ENCODE results near the gene EYA2.
"Not testable (repeated sequence)": the region's sequence is repeated elsewhere in the genome, so short reads cannot be mapped to it uniquely, and the experiment has no call there.

Gene EYA2, protein sequence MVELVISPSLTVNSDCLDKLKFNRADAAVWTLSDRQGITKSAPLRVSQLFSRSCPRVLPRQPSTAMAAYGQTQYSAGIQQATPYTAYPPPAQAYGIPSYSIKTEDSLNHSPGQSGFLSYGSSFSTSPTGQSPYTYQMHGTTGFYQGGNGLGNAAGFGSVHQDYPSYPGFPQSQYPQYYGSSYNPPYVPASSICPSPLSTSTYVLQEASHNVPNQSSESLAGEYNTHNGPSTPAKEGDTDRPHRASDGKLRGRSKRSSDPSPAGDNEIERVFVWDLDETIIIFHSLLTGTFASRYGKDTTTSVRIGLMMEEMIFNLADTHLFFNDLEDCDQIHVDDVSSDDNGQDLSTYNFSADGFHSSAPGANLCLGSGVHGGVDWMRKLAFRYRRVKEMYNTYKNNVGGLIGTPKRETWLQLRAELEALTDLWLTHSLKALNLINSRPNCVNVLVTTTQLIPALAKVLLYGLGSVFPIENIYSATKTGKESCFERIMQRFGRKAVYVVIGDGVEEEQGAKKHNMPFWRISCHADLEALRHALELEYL

DNA sequence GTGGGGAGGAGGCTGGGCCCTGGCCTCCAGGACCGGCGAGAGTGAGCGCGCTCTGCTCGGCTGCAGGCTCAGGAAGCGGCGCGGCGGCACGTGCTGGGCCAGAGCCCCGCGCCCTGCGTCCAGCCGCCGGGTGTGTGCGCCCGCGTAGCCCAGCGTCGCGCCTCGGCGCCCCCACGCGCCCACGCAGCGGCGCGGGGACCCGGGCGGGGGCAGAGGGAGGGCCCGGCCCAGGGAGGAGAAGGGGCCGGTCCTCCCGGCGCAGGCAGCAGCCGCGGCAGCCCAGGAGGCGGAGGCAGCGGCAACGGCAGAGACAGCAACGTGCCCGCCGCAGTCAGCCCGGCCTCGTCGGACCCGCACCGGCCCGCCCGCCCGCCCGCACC, at the start of gene EYA2:
Gene EYA2, plus strand, starts transcription at position 265 of the 380 bp plus-strand sequence. CDS start 95,168 bp downstream, outside the sequence.
- peak; percentile 68 for DNase-seq

DNA sequence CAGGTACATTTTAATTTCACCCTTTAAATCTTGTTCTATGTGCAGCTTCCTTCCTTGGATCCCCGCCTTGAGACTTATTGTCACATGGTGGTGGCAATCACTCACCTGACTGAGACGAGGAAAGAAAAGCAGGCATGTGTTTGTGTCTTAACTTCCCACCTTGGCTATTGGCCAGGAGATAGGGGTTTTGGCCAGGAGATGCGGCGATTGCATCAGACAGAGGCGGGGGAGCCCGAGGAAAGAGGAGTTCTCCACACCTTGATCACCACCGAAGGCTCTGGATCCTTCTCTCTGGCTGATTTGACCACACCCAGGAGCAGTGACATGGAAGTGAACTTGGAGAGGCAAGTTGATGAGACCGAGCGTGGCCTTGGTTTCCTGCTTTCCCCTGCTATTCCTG, 49.7 kb upstream of the EYA2 start:
- DNase-seq, result no peak

DNA sequence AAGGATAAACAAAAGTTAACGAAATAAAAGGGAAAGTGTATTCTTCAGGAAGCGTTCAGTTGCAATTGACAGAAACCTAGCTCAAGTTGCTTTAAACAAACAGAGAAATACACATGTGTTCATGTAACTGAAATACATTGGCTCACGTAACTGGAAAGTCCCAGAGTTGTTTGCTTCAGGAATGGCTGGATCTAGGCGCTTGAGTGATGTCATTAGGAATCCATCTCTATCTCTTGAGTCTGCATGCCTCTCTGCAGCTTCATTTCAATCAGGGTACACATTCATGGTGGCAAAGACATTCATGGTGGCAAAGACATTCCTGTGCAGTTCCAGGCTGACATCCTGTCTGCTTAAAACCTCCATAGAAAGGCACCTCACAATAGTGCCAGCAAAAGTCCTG, 45.4 kb upstream of the EYA2 start:
- no peak for DNase-seq

DNA sequence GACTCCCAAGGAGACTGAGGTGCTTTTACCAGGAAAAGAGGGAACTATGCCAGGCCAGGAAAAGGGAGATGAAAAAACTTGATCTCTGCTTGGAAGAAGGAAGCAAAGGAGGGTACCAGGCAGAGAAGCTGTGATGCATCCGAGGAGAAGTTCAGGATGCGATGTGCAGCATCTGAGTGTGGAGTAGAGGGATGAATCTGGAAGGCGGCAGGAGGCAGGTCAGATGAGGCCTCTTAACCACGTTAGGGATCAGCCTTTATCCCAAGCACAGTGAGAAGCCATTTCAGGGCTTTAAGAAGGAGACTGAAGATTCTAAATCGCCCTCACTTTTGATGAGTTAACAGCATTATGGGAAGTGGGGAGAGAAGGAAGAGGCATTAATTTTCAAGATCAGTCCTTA, 44.9 kb upstream of the EYA2 start:
- no peak for DNase-seq

DNA sequence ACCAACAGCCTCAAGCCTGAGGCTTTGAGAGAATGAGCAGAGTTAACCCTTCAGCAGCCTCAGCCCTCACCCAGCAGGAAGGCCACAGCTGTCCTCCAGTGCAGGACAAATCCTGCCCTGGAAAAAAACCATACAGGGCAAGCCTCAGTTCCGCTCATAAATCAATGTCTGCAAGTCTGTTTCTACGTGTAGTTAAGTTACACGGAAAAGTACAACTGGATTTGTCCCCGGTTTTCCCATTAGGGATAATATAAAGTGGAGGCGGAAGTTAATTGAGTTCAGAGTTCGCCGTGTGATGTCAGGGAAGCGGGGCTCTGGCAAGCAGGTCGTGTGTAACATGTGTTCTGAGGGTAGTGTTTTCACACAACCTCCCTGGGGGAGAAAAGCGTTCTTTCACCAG, 44.2 kb upstream of the EYA2 start:
- DNase-seq, result no peak

GRCh38 chr20:46850896-46851295, 43.7 kb upstream of the EYA2 start:
- DNase-seq, result no peak

DNA sequence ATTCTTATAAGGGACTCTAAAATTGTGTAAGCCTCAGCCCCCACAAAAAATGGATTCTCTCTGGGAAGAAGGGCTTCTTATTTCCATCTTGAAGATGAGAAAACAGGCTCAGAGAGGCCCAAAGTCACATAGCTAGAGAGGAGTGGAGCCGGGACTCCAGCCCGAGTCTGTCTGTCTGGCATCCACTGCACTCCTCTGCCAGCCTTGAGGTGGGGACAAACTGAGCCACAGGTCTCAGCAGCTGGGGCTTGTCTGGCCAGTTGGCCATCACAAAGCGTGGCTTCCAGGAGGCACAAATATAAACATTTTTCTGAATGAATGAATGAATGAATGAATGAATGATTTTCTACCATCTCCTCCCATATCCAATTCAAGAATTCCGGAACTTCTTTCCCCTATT, 42.9 kb upstream of the EYA2 start:
- no peak for DNase-seq

DNA sequence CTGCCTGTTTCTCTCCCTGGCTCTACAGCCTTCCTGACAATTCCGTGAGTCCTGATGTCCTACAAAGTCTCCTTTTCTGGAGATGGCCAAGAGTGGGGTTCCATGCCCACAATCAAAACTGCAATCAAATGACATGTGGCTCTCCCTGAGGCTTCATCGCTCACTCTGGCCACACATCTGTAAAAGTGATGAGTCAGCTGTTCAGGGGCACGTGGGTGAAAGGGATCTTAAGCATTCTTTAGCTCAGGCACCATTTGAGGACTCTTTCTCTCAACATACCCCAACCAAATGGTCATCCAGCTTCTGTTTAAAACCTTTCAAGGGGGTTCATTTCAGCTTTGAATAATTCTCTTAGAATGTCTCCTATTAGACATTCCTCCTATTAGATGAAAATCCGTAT, 42.3 kb upstream of the EYA2 start:
- DNase-seq, result no peak

DNA sequence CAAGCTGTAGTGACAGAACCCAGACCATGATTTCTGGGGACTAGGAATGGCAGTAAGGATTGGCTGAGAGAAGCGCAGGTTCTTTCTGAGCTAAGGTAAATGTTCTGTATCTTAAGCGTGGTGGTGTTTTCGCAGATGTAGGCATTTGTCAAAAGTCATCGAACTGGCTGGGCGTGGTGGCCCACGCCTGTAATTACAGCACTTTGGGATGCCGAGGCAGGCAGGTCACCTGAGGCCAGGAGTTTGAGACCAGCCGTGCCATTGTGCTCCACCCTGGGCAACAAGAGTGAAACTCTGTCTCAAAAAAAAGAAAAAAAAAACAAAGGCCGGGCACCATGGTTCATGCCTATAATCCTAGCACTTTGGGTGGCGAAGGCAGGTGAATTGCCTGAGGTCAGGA, 40.7 kb upstream of the EYA2 start:
- no peak for DNase-seq

DNA sequence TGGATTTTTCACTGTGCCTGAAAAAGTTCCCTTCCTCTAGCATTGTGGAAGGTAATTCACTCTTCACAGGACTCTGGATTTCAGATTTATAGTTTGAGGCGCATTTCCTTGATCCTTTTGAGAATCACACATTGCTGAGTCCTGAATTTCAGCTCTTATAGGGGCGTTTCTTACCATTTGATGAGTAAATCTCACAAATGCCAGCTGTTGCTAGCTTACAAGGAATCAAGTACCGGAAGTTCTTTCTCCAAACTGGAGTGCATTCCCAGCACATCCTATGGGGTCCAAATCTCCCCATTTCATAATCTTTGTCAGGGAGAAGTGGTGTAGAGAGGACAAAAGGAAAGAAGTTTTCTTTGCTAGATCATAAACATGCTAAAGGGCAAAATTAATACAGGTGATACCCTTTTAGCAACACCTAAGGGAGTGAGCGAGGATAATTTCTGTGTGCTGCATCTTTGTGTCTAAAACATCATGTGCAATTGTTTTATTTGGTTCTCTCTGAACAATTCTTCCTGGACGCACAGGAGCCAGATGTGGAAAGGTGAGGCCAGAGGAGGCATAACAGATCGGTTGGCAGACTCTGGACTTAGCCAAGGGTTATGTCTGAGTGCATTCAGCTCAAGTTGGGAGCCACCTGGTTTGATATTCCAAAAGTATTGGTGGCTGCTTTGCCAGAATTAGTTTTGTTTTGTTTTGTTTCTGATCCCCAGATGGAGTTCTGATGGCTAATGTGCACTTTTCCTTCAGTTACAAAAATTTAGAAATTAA, 37.4 kb upstream of the EYA2 start:
- no peak for DNase-seq

- DNase-seq, result no peak
These were observed 28.8 kb upstream of the EYA2 start for GRCh38 chr20:46865824-46866223.

DNA sequence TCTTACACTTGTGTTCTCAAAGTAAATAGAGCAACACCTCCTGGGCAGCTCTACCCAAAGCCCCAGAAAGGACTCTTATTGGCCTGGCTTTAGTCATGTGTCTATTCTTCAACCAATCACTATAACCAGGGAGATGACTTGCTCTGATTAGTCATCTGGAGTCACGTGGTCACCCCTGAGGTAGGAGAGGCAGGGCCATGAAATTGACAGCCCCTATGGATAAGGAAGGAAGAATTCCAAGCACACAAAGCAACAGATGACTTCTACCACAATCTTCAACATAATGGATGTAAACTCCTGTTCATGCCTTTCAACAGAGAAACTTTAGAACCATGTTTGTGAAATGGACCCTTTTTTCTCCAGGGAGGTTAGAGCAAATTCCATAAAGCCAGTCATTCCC, 24.6 kb upstream of the EYA2 start:
- no peak for DNase-seq

GRCh38 chr20:46872328-46873211, 22.1 kb upstream of the EYA2 start:
- DNase-seq, result no peak

- no peak for DNase-seq
These were observed 19.6 kb upstream of the EYA2 start for GRCh38 chr20:46875059-46875458.

DNA sequence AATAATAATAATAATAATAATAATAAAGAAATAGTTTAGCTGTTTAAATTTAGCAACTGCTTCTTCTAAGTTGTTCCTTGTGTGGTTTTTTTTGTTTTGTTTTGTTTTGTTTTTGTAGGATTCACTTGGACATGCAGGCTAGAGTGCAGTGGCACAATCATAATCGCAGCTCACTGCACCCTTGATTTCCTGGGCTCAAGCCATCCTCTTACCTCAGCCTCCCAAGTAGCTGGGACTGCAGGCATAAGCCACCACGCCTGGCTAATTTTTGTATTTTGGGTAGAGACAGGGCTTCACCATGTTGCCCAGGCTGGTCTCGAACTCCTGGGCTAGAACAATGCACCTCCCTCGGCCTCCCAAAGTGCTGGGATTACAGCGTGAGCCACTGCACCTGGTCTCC, 15.3 kb upstream of the EYA2 start:
- DNase-seq, result no peak

GRCh38 chr20:46879963-46880362, 14.7 kb upstream of the EYA2 start:
- DNase-seq, result not testable (repeated sequence)

DNA sequence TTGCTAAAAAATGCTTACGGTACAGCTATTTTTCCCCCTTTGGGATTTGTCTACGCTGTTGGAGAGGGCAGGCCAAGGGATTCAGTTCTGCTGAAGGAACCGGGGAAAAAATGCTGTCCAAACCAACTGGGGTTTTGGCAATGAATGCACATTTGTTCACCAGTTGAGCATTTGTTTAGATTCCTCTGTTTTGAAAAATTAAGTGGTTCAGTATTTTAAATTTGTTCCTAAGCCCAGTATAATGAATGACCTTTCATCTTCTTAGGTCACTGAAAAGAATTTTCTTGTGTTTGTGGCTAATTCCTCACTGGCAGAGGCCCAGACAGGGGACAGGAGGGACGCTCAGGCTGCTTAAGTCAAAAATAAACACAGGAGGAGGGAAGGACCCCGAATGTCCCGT, 10.8 kb upstream of the EYA2 start:
- no peak for DNase-seq

DNA sequence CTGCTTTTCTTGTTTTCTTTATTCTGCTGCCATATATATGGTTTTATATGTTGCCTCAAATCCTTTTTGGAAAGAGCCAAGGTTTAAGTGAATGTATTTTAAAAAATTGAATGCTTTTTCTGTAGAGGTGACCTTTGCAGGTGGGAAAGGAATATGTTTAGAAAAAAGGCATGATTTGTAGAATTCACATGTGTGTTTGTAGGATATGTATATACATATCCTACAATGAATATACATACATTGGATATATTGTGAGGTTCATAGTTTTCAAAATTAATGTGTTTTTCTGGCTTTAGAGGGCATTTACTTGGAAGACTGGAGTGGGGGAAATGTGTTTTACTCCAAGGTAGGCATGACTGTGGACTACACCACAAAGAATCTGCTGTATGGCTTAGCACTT, 4.0 kb upstream of the EYA2 start:
- no peak for DNase-seq

- DNase-seq, result no peak
These were observed 1.6 kb upstream of the EYA2 start for GRCh38 chr20:46893051-46893450.

DNA sequence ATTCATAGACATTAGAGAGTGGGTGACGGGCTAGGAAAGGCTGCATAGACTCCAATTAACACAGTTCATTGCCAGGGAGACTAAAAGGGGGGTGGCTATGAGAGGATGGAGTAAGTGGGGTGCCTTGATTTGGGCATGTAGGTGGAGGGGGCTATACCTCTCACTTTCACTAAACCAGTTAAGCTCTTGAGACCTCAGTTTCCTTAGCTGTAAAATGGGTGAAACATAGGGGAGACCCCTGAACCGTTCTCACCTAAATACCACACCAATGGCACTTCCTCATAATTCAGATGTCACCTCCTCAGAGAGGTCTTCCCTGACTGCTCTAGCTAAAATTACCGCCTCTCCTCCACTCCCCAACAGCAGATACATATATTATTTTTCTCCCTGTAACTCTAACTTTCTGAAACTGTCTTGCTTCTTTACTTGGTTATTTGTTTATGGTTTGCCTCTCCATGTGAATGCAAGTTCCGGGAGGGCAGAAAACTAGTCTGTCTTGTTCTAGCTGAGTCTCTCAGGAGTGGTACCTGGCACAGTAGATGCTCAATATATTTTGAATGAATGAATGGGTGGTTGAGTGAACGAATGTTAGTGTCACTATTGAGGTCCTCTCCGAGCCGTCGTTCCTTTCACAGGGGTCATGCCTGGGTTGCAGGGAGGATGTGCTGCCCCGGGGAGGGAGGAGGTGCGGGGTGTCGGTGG, 615 bp upstream of the EYA2 start:
- DNase-seq, result no peak

GRCh38 chr20:46894971-46895905, 595 bp downstream of the EYA2 start:
- DNase-seq, result peak; percentile 61
